Measurements from ENCODE around the gene PREX1.

DNA sequence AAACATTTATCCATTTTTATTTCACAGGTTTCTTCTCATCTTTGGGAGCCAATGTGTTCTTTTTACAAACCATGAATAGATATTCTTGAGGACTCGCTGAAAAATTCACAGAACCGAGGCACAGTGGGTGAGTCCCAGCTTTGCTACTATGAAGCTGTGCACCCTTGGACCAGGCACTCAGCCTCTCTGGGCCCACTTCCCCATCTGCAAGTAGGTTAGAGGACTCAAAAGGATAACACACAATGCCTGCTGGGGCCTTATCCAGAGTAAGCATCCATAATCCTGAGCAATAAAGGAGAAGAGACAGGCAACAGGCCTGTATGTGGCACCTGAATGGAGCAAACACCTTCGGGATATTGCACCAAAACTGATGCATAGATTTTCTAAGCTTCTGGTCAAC lies 153.3 kb downstream of the PREX1 start:
- no peak for TF ChIP-seq POLR2A (IDR thresholded peaks at IDR 0.05; ENCODE audit: low read length)
- no peak for TF ChIP-seq GATA1 (IDR thresholded peaks at IDR 0.05; ENCODE audit: low read depth, low read length)

Data from erythroblast (primary cell).